Liver (tissue), 3 donors: ENCODE results near the gene FLT1.

Experiments used
- CTCF ChIP-seq: fragments of 150-350 bp; IDR thresholded peaks from 2 replicates; pipeline ENCODE4 v1.5.1; 2017; ENCODE audit warnings: improper control_type of control experiment, low read depth, low read length; ENCODE audit not compliant: missing input control
- EGR1 ChIP-seq, 2 donors: IDR thresholded peaks; 2 replicates each; pipeline ENCODE4 v1.6.1; 2016 to 2018; ENCODE audit warnings: antibody characterized with exemption in 2 of 2, low read depth in 2 of 2
- FOXA1 ChIP-seq: IDR thresholded peaks from 2 replicates; pipeline ENCODE4 v1.6.1; 2016; ENCODE audit warnings: antibody characterized with exemption
- GABPA ChIP-seq, 2 donors: IDR thresholded peaks in 1 of 2; conservative IDR thresholded peaks in 1 of 2; 2 replicates each; pipeline ENCODE4 v1.6.1; 2016; ENCODE audit warnings: antibody characterized with exemption in 2 of 2, mild to moderate bottlenecking in 1 of 2, moderate library complexity in 1 of 2
- JUND ChIP-seq, 2 donors: IDR thresholded peaks; 2 replicates each; pipeline ENCODE4 v1.6.1; 2016; ENCODE audit warnings: antibody characterized with exemption in 2 of 2
- MAX ChIP-seq: IDR thresholded peaks from 2 replicates; pipeline ENCODE4 v1.6.1; 2016; ENCODE audit warnings: antibody characterized with exemption
- REST ChIP-seq: IDR thresholded peaks from 2 replicates; pipeline ENCODE4 v1.6.1; 2016; ENCODE audit warnings: antibody characterized with exemption, mild to moderate bottlenecking
- SP1 ChIP-seq: IDR thresholded peaks from 2 replicates; pipeline ENCODE4 v1.6.1; 2018; ENCODE audit warnings: antibody characterized with exemption, mild to moderate bottlenecking
- YY1 ChIP-seq: IDR thresholded peaks from 2 replicates; pipeline ENCODE4 v1.6.1; 2016; ENCODE audit warnings: antibody characterized with exemption, mild to moderate bottlenecking
- ZBTB33 ChIP-seq: IDR thresholded peaks from 2 replicates; pipeline ENCODE4 v1.6.1; 2016; ENCODE audit warnings: antibody characterized with exemption
- donor health status: healthy.
- donor health status: healthy.

GRCh38 chr13:28358708-28359107 is 136.2 kb downstream of the FLT1 start:
- no peak for TF ChIP-seq YY1
- no peak for TF ChIP-seq CTCF
- no peak for TF ChIP-seq ZBTB33
- no peak for TF ChIP-seq REST
- no peak for TF ChIP-seq SP1
- no peak for TF ChIP-seq EGR1 (IDR thresholded peaks at IDR 0.05; ENCODE audit: low read depth in 2 of 2)
- TF ChIP-seq GABPA (IDR thresholded peaks at IDR 0.05 in 1 of 2, conservative IDR thresholded peaks at IDR 0.05 in 1 of 2) = no peak
- no peak for TF ChIP-seq MAX
- TF ChIP-seq JUND (IDR thresholded peaks at IDR 0.05) = no peak
- TF ChIP-seq FOXA1 = no peak
